Skin of body (tissue), 2 donors: Measurements from ENCODE around the gene UCHL5. TPM values are rescaled to one million over a fixed set of nuclear protein-coding genes. Genes with fewer than 3 reads are reported as not detected.
A peak's percentile ranks its signal among the peaks of the same experiment; 100 is the strongest.
"Not testable (repeated sequence)": the region's sequence is repeated elsewhere in the genome, so short reads cannot be mapped to it uniquely, and the experiment has no call there.

Experiments
- DNase-seq: peaks from one replicate; lab custom pipeline; 2025; lab: John Stamatoyannopoulos, UW
- total RNA-seq: library from RNA; depleted of rRNA; stranded (reverse); fragments of >200 nt; gene quantifications from one replicate; pipeline ENCODE4 v1.2.3, GENCODE V29; 2014

The UCHL5 gene
- total RNA-seq, 1 donor from 2014 or later = 38.2 TPM

DNA sequence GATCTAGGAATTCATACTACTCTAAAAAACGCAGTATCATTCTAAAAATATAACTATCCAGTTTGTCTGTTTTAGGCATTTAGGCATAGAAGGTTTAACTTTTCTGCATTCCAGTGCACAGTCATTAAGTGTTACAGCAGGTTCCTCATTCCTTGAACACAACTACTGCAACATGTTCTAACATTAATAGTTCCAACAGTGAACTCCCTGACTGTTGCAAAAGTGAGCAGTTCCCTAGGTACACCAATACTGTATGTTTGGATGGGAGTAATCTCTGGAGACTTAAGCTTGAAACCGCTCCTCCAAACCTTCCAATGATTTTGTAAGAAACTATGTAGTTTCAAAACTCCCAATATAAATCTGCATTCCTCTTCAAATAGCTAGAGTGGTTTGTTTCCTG, 46.2 kb downstream of the UCHL5 start:
- DNase-seq = peak; percentile 23

GRCh38 chr1:193011406-193011805, 47.8 kb downstream of the UCHL5 start:
- no peak for DNase-seq

GRCh38 chr1:193009501-193009900, 49.7 kb downstream of the UCHL5 start:
- no peak for DNase-seq

GRCh38 chr1:193005785-193006184, 53.4 kb downstream of the UCHL5 start:
- no peak for DNase-seq

- DNase-seq = no peak
Measured at GRCh38 chr1:192998536-192998935, 60.6 kb downstream of the UCHL5 start.

DNA sequence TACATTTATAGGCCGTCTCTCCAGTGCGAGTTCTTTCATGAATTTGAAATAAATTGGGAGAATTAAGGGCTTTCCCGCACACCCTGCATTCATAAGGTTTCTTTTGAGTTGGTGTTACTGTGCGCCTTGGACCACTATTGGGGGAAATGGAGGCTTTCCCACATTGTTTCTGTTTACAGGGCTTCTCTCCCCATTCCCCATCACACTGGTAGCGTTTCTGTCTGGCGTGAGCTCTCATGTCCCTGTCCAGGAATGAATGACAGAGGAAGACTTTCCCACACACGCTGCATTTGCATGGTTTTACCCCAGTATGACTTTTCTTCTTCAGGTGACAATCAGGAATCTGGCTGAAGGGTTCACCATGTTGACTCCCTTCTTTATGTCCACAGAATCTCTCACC, 65.0 kb downstream of the UCHL5 start:
- no peak for DNase-seq

- no peak for DNase-seq
Measured at GRCh38 chr1:192993426-192994085, 65.6 kb downstream of the UCHL5 start.

DNA sequence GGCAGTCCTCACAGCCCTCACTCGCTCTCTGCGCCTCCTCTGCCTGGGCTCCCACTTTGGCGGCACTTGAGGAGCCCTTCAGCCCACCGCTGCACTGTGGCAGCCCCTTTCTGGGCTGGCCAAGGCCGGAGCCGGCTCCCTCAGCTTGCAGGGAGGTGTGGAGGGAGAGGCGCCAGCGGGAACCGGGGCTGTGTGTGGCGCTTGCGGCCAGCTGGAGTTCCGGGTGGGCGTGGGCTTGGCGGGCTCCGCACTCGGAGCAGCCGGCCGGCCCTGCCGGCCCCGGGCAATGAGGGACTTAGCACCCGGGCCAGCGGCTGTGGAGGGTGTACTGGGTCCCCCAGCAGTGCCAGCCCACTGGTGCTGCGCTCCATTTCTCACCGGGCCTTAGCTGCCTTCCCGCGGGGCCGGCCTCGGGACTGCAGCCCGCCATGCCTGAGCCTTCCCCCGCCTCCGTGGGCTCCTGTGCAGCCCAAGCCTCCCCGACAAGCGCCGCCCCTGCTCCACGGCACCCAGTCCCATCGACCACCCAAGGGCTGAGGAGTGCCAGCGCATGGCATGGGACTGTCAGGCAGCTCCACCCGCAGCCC, 72.3 kb downstream of the UCHL5 start:
- not testable (repeated sequence) for DNase-seq

- DNase-seq = no peak
Measured at GRCh38 chr1:192986110-192986747, 72.9 kb downstream of the UCHL5 start.

- DNase-seq = no peak
Measured at GRCh38 chr1:192984080-192984479, 75.1 kb downstream of the UCHL5 start.

DNA sequence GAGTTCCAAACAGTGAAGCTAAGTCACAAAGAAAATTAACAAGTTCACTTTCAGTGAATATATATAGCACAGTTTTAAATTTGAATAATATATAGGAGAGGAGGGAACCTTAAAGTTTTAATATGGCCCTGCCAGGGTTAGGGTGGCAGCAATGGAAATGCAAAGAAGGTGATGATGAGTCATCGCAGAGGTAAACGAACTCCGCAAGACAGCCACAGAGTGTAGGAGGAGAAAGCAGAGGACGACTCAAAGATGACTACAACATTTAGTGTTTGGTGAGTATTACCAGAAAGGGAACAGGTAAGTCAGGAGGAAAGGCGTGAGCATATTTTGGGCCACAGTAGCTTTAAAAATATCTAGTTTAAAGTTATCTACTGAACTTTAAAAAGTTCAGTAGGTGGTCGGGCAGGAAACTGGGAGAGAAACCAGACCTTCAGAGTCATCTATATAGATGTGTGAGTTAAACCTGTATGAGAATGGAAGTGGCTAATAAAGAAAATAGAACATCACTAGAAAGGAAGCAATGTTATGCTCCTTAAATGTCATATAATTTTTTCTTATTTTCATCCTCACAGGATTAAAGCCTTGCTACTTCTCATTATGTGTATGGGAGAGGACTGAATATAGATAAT, 75.7 kb downstream of the UCHL5 start:
- DNase-seq = no peak

GRCh38 chr1:192980856-192981255, 78.3 kb downstream of the UCHL5 start:
- no peak for DNase-seq

- not testable (repeated sequence) for DNase-seq
Measured at GRCh38 chr1:192980334-192980733, 78.8 kb downstream of the UCHL5 start.

GRCh38 chr1:192979542-192979941, 79.6 kb downstream of the UCHL5 start:
- DNase-seq = no peak

GRCh38 chr1:192978195-192978710, 80.9 kb downstream of the UCHL5 start:
- no peak for DNase-seq

DNA sequence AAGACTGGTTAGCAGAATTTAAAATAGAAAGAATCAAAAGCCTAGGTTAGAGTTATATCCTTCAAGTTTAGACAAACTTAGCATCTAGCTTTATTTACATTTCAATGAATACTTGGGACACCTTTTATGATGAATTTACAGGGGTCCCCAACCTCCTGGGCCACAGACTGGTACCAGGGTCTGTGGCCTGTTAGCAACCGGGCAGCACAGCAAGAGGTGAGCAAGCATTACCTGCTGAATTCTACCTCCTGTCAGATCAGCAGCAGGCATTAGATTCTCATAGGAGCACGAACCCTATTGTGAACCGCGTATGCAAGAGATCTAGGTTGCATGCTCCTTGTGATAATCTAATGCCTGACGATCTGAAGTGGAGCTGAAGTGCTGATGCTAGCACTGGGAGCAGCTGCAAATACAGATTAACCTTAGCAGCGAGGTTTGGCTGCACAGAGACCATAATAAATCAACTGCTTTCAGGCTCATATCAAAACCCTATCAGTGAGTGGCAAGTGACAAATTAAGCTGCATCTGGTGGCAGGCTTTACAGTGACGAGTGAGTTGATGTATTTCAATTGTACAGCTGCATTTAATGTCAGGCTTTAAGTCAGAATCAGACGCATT, 82.0 kb downstream of the UCHL5 start:
- DNase-seq = no peak

DNA sequence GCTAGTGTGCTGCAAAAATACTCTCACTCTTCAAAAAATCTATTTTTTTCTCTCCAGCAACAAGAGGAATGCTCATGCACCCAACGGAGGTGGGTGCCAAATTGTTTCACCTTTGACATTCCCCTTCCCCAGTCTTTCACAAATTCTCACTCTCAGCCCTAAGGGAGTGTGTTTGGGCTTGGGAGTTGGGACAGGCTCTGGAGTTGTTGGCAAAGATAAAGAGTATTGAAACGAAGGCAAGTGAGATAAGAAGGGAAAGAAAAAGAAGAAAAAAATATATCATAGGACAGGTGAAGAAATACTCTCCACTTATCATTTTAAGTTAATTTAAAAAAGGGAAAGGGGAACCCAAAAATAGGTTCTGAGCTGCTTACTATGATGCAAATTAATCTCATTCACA, 82.6 kb downstream of the UCHL5 start:
- DNase-seq = no peak

DNA sequence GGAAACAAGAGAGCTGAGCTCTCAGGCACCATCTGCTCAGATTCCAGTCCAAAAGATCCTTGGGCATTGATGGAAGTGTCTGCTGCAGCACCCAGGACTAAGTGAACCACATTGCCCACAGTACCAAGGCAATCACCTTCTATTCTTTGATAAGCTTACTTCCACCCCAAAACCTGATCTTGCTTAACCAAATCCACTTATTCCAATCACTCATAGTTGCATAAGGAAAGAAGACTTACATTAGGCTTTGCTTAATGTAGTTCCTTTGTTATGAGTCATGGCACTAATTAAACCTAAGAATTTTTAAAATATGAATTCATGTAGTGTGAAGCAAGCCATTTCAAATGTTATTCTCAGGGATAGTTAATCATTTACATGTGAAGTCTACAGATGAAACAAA, 84.5 kb downstream of the UCHL5 start:
- DNase-seq = no peak

DNA sequence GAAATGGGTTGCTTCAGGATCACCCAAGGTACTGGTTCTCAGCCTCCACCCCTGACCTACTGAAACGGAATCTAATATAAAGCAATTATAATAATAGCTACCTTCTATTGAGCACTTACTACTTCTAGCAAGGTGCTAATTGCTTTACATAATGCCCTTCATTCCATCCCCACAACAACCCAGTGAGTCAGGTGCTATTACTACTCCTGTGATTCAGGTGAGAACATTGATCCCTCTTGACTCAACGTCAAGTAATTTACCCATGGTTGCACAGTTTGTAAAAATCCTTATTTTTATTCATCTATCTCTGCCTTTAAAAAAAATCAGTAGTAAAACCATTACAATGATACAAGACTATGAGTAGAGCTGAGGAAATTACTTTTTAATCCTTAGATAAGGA, 85.2 kb downstream of the UCHL5 start:
- no peak for DNase-seq

GRCh38 chr1:192973202-192973601, 86.0 kb downstream of the UCHL5 start:
- DNase-seq = no peak

DNA sequence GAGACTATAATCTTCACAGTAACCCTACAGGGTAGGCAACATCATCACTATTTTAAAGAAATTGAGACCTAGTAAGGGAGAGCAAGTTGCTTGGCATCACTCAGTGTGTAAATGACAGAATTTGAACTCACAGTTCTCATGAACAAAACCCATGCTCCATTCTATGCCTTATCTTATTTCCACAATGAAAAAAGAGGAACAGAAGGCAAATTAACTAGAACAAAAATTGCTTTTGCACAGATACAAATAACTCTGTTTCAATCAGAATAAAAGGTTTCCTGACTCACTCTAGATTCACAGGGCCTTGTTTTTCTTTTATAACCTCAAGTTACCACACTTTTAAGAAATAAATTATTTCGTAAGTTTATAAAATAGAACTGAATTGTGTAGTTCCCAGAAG, 90.1 kb downstream of the UCHL5 start:
- no peak for DNase-seq

- DNase-seq = no peak
Measured at GRCh38 chr1:192968323-192968722, 90.8 kb downstream of the UCHL5 start.
